ENCODE data around the gene SPRED1. TPM values are rescaled to one million over a fixed set of nuclear protein-coding genes. Genes with fewer than 3 reads are reported as not detected.

Gene SPRED1
- total RNA-seq, 4 donors from 2014 or later = 8.6 to 26.5 (median 10.3) TPM

GRCh38 chr15:38401701-38402100 is 149.1 kb downstream of the SPRED1 start:
- in situ Hi-C loops (cut with MboI; ENCODE audit: low pct_ligation_motif_present in 1 of 4, low pct_unique_long_range_greater_than_20kb in 1 of 4, low sequenced_read_pairs in 3 of 4) = no loop called here
- intact Hi-C loops (cut with DNase I; ENCODE audit: low total_unique reads) = no loop called here
- Histone ChIP-seq H3K9me3 (no peaks in the 10 kb centered on the region), H3K4me1 (no peaks in the 10 kb centered on the region), H3K27me3 (peaks cover 5% of the 10 kb centered on the region), H3K27ac (no peak overlapping the region), H3K4me3 (no peak overlapping the region), H3K36me3 (no peaks in the 10 kb centered on the region)
- WGBS, 2 donors (ENCODE audit: low coverage in 1 of 2) = 72 to 82% methylated on average over 3 to 5 of the region's 5 CpGs
- no peak for DNase-seq
- TF ChIP-seq POLR2A (IDR thresholded peaks at IDR 0.05) (no peak), CTCF (IDR thresholded peaks at IDR 0.05) (no peak), POLR2AphosphoS5 (IDR thresholded peaks at IDR 0.05) (no peak)

- WGBS, 2 donors (ENCODE audit: low coverage in 1 of 2) = 53 to 73% methylated on average over 3 to 7 of the region's 7 CpGs
- H3K36me3 ChIP-seq = no peaks in the 10 kb centered on the region
- no peak for DNase-seq
- H3K27me3 ChIP-seq = no peaks in the 10 kb centered on the region
- H3K27ac ChIP-seq = no peak overlapping the region
- H3K4me1 ChIP-seq = no peaks in the 10 kb centered on the region
- no peaks in the 10 kb centered on the region for H3K9me3 ChIP-seq
- intact Hi-C loops (cut with DNase I; ENCODE audit: low total_unique reads) = no loop called here
- TF ChIP-seq CTCF (IDR thresholded peaks at IDR 0.05) = no peak
- TF ChIP-seq POLR2AphosphoS5 (IDR thresholded peaks at IDR 0.05) = no peak
- no peak for TF ChIP-seq EP300 (IDR thresholded peaks at IDR 0.05; ENCODE audit: low read depth)
- no peak for TF ChIP-seq POLR2A (IDR thresholded peaks at IDR 0.05)
- H3K4me3 ChIP-seq = no peak overlapping the region
- in situ Hi-C loops (cut with MboI; ENCODE audit: low pct_ligation_motif_present in 1 of 4, low pct_unique_long_range_greater_than_20kb in 1 of 4, low sequenced_read_pairs in 3 of 4) = no loop called here
Observed at GRCh38 chr15:38406436-38406835, 153.8 kb downstream of the SPRED1 start.

Other genes with a start within 250 kb of the SPRED1 start
- gene FAM98B, start 201.3 kb downstream of the SPRED1 start, total RNA-seq = 10 to 100 TPM in 1 of 4 donors, 1 to 10 TPM in 3; 5.2 to 12.2 (median 7.6) TPM